Heart left ventricle (tissue), 16 donors: Measurements from ENCODE around the gene NPIPA8. TPM values are rescaled to one million over a fixed set of nuclear protein-coding genes. Genes with fewer than 3 reads are reported as not detected.
"Not testable (repeated sequence)": the region's sequence is repeated elsewhere in the genome, so short reads cannot be mapped to it uniquely, and the experiment has no call there.

ENCODE experiments used
- ATAC-seq, 4 donors: fragments of 200-7000 bp; cut with Tn5 transposase; one replicate each; pipeline ENCODE4 v1.9.1; 2020 to 2022; ENCODE audit warnings: moderate library complexity in 4 of 4, mild to moderate bottlenecking in 3 of 4, moderate number of reproducible peaks in 1 of 4
- DNase-seq, 5 donors: peaks; one replicate each; pipeline ENCODE4 v3.0.0-alpha.2; 2020
- H3K27ac ChIP-seq, 12 donors: fragments of 200-600 bp; sonication (generic) in 4 of 12; one replicate each; pipeline versions ENCODE4 v1.5.0 to v1.8.0; 2016 to 2022; ENCODE audit warnings: mild to moderate bottlenecking in 2 of 12
- H3K27me3 ChIP-seq, 9 donors: fragments of 200-600 bp; sonication (generic) in 2 of 9; one replicate each; pipeline versions ENCODE4 v1.5.1 to v1.8.0; 2016 to 2022; ENCODE audit warnings: mild to moderate bottlenecking in 3 of 9
- H3K36me3 ChIP-seq, 9 donors: fragments of 200-600 bp; sonication (generic) in 2 of 9; one replicate each; pipeline versions ENCODE4 v1.5.0 to v1.8.0; 2018 to 2022; ENCODE audit warnings: mild to moderate bottlenecking in 2 of 9
- H3K4me1 ChIP-seq, 12 donors: fragments of 200-600 bp; sonication (generic) in 4 of 12; one replicate each; pipeline versions ENCODE4 v1.5.0 to v1.8.0; 2016 to 2022; ENCODE audit warnings: mild to moderate bottlenecking in 3 of 12
- H3K4me3 ChIP-seq, 12 donors: fragments of 200-600 bp; sonication (generic) in 4 of 12; one replicate each; pipeline versions ENCODE4 v1.5.0 to v1.8.0; 2017 to 2022; ENCODE audit warnings: mild to moderate bottlenecking in 9 of 12, moderate library complexity in 4 of 12
- H3K9me3 ChIP-seq, 12 donors: fragments of 200-600 bp; sonication (generic) in 4 of 12; one replicate each; pipeline versions ENCODE4 v1.5.0 to v1.8.0; 2016 to 2022; ENCODE audit warnings: mild to moderate bottlenecking in 1 of 12
- WGBS, 4 donors: extraction: QIAGEN DNeasy Blood & Tissue Kit in 2 of 4; methylation state at CpG; one replicate each; pipeline versions ENCODE4 v1.1.5 to v1.1.7; 2013 to 2018; 5-methylcytosine and 5-hydroxymethylcytosine counted together
- intact Hi-C, 10 donors: fragments of 100-400 bp; cut with DNase I; formaldehyde crosslinking; loops; one replicate each; pipeline versions ENCODE4 v1.11.1 to v1.14.2; 2022
- long read RNA-seq, 3 donors: library from polyadenylated mRNA; unstranded; transcript quantifications; one replicate each; pipeline ENCODE4 v2.0.0, GENCODE V29; 2020 to 2021
- polyA plus RNA-seq, 2 donors: library from polyadenylated mRNA; stranded (reverse); fragments of 200-250 nt; gene quantifications; one replicate each; pipeline ENCODE4 v1.2.3, GENCODE V29; 2013
- total RNA-seq, 9 donors: library from RNA; depleted of rRNA in 2 of 9; stranded (reverse); fragments of >200 nt in 2 of 9; fragmentation: NEBNext Ultra II Directional in 3 of 9; extraction: Animal tissue kit (Norgen Biotek cat#: 25700) in 3 of 9; gene quantifications; one replicate each; pipeline versions ENCODE4 v1.1.0 to v1.2.4, GENCODE V29; 2016 to 2023
- donor health status: ischemic (EF 13 %, LVEDD 7.1; RV severe dilation, severe dysfunction).
- donor health status: healthy with polysubstance abuse.
- donor health status: DM: no; HTN: yes; CAD: no.
- donor health status: DM: no; HTN: no; CAD: no.
- donor health status: ischemic (EF 25% LVEDD 6.9; RV normal size, moderate dysfunction).
- donor health status: ischemic (EF 25% LVEDD 5.7; RV mildly dilated, moderate dysfunction).
- donor health status: healthy.
- donor health status: DM: yes; HTN: yes; CAD: no.
- donor health status: ischemic (EF 35%, LVEDD 5.7; RV mildly dilated, moderate dysfunction).
- donor health status: nonischemic (EF 11% LVEDD 7.7; RV severe dilation, severe dysfunction).
- donor health status: DM: yes; HTN: yes; CAD: no.
- donor health status: PGD.
- donor health status: ischemic (EF 29% LVEDD 5.4; RV normal size, mild dysfunction).
- donor health status: nonischemic (EF 23%, LVEDD 6.1; RV moderate dilation, normal function).

The NPIPA8 gene
- total RNA-seq, result 10 to 100 TPM in 1 of 9 donors, under 1 TPM in 5, not detected in 3; 0.19 to 13.9 (median 0.32) TPM
- 1 to 10 TPM in 1 of 2 donors, not detected in 1; 4.4 TPM for polyA plus RNA-seq
- long read RNA-seq, donor 1, result 0 reads
- long read RNA-seq, donor 2, result 0 reads
- long read RNA-seq, donor 3, result 0 reads

DNA sequence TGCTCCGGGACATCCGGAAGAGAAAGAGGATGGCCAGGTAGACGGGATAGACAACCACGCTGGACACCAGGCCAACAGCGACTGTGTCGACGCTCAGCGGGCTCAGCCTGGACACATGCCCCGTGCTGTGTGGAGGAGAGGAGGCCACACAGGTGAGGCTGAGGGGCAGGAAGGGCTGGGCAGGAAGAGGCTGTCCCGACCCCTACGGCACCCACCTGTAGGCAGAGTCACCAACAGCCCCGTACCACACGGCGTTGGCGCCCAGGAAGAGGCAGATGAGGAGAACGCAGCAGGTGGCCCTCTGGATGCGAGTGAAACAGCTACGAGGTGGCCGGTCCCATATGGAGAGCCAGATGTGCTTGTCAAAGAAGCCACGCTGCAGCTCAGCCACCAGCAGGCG is at the start of gene NPIPA8:
TSS of gene NPIPA8 (minus strand) at position 101 of the 400 bp plus-strand sequence. CDS start 4,074 bp downstream, outside the sequence.
- H3K4me3 ChIP-seq, intact Hi-C loops, H3K27me3 ChIP-seq, DNase-seq, H3K36me3 ChIP-seq, ATAC-seq, H3K4me1 ChIP-seq, H3K9me3 ChIP-seq, H3K27ac ChIP-seq: not testable (repeated sequence)
- WGBS, 4 donors, result no CpG with 5 or more reads among the region's 21 CpGs

DNA sequence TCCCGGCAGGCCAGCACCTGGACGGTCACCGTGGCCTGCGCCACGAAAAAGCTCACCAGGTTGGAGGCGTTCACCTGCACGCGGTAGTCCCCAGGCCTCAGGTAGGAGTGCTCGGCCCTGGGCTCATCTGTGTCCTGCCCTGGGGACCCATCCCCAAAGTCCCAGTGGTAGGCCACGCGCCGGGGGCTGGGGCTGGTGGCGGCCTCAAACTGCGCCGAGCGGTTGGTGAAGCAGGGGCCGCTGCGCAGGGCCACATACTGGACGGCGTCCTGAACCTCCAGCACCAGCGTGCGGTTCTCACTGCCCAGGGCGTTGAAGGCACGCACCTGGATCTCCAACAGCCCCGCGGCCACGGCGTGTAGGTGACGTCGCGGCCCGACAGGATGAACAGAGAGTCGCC is 48.7 kb upstream of the NPIPA8 start:
- H3K27me3 ChIP-seq, H3K9me3 ChIP-seq, H3K27ac ChIP-seq, H3K4me1 ChIP-seq, intact Hi-C loops, H3K4me3 ChIP-seq, H3K36me3 ChIP-seq: not testable (repeated sequence)
- WGBS, 4 donors, result 98% methylated on average over 17 of the region's 33 CpGs; no CpG with 5 or more reads in 3 of the 4 donors
- ATAC-seq, result peak in 1 of 4 donors; percentile 40
- DNase-seq, result peak in 1 of 5 donors; percentile 36

- intact Hi-C loops, H3K9me3 ChIP-seq, H3K4me3 ChIP-seq, H3K4me1 ChIP-seq, H3K36me3 ChIP-seq, H3K27ac ChIP-seq, H3K27me3 ChIP-seq: not testable (repeated sequence)
- ATAC-seq (peak in 1 of 4 donors; percentile 43), DNase-seq (peak in 2 of 5 donors; percentile 20 to 33)
- WGBS, 4 donors, result 99% methylated on average over 16 of the region's 31 CpGs; no CpG with 5 or more reads in 3 of the 4 donors
Observed at GRCh38 chr16:18384869-18385268, 48.3 kb upstream of the NPIPA8 start.

DNA sequence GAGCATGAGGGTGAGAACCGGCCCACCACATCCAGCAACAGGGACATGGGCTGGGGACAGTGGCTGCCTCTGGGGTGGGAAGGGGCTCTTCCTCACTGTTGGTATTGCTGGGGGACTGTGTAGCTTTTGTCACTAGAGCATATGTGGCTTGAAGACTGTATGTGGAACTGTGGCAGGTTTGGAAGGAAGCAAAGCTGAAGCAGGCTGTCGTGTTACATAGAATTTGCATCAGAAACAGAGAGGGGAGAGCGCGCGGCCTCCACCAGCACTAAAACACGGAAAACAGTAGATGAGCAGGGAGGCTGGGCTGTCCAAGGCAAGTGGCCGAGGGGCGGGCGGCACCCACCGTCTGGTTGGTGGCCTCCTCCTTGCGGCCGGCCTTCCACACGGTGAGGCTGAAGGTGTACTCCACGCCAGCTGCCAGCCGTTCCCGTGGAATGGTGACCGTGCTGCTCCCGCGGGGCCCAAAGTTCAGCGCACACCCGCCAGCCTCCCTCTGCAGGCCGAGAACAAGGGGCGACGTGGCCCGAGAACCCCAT is 47.6 kb upstream of the NPIPA8 start:
- H3K4me1 ChIP-seq, H3K4me3 ChIP-seq, H3K27ac ChIP-seq, H3K36me3 ChIP-seq, intact Hi-C loops, DNase-seq, H3K27me3 ChIP-seq, H3K9me3 ChIP-seq: not testable (repeated sequence)
- WGBS, 4 donors, result 91 to 93% methylated on average over 10 to 14 of the region's 25 CpGs; no CpG with 5 or more reads in 2 of the 4 donors
- ATAC-seq, result peak in 1 of 4 donors; percentile 14

DNA sequence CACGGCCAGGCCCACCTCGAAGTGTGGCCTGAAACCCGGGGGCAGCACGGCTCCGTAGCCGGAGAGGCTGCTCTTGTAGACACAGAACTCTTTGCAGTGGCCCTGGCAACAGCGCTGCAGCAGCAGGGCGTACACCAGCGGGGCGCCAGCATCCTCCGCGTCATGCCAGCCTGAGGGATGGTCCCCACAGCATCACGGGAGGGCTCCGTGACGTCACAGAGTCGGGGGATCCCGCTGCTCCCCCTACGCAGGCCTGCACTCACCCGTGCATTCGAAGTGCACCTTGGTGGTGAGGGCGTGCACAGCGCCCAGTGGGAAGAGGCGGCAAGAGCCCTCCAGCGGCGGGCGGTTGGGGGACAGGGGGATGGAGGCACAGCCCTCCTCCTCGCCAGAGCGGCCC is 46.2 kb upstream of the NPIPA8 start:
- ATAC-seq, intact Hi-C loops: not testable (repeated sequence)

GRCh38 chr16:18347742-18348141 is 11.2 kb upstream of the NPIPA8 start:
- WGBS, 4 donors, result 70 to 80% methylated on average over 1 to 4 of the region's 22 CpGs; no CpG with 5 or more reads in 2 of the 4 donors
- H3K27me3 ChIP-seq, ATAC-seq, intact Hi-C loops, H3K36me3 ChIP-seq, H3K4me1 ChIP-seq, H3K4me3 ChIP-seq, H3K9me3 ChIP-seq, H3K27ac ChIP-seq: not testable (repeated sequence)
- peak in 3 of 5 donors; percentile 5 to 49 (median 8) for DNase-seq

More for the DNA sequence above, 46.2 kb upstream of the NPIPA8 start:
- not testable (repeated sequence) for H3K27ac ChIP-seq, H3K4me3 ChIP-seq, H3K36me3 ChIP-seq, H3K27me3 ChIP-seq, H3K4me1 ChIP-seq, H3K9me3 ChIP-seq
- 85% methylated on average over 20 of the region's 28 CpGs; no CpG with 5 or more reads in 3 of the 4 donors for WGBS, 4 donors
- DNase-seq, result peak in 2 of 5 donors; percentile 24 to 51

GRCh38 chr16:18346993-18347392 is 10.5 kb upstream of the NPIPA8 start:
- H3K9me3 ChIP-seq, H3K4me3 ChIP-seq, ATAC-seq, H3K4me1 ChIP-seq, H3K27me3 ChIP-seq, intact Hi-C loops, H3K36me3 ChIP-seq, H3K27ac ChIP-seq: not testable (repeated sequence)
- 77 to 91% methylated on average over 4 of the region's 22 CpGs; no CpG with 5 or more reads in 2 of the 4 donors for WGBS, 4 donors
- DNase-seq, result peak in 3 of 5 donors; percentile 3 to 47 (median 24)

DNA sequence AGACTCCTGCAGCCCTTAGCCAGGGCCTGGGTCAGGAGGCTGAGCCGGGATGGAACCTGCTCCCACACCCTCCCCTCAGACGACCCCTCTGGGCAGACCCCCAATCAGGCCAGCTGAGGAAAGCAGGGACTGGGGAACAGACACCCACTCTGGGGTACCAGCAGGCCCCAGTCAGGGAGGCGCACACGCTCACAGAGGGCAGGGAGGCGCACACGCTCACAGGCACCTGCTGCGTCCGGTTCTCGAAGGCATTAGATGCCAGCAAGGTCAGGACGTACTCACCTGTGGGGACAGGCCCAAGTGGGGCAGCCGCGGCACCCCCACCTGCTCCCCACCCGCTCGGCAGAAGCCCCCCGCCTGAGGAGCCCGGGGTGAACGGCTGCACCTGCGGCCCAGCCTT is 8.1 kb upstream of the NPIPA8 start:
- H3K9me3 ChIP-seq, H3K4me3 ChIP-seq, H3K27me3 ChIP-seq, intact Hi-C loops, H3K27ac ChIP-seq, H3K4me1 ChIP-seq, DNase-seq, H3K36me3 ChIP-seq, ATAC-seq: not testable (repeated sequence)
- WGBS, 4 donors, result no CpG with 5 or more reads among the region's 18 CpGs

- intact Hi-C loops, H3K27me3 ChIP-seq, H3K9me3 ChIP-seq, H3K36me3 ChIP-seq, ATAC-seq, H3K27ac ChIP-seq, DNase-seq, H3K4me1 ChIP-seq, H3K4me3 ChIP-seq: not testable (repeated sequence)
- WGBS, 4 donors, result 80% methylated on average over 1 of the region's 1 CpG; no CpG with 5 or more reads in 3 of the 4 donors
Observed at GRCh38 chr16:18341986-18342385, 5.5 kb upstream of the NPIPA8 start.

DNA sequence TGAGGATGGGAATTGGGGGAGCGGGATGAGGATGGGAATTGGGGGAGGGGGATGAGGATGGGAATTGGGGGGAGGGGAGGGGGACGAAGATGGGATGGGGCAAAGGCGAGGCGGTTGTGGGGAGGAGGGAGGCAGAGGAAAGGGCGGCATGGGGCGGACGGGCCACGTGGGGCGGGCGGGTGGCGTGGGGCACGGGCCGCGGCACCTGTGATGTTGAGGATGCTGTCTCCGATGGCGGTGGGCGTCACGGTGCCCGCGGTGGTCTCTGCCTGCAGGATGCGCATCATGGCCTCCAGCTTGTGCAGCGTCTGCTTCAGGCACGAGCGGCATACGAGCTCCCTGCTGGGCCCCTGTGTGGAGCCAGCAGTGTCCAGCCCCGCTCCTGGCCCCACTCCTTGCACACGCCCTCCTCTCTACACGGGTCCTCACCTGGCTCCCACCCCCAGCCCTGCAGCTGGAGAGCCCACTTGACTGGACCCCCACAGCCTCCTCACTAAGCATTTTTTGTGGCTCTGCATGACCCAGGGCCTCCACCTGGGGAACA is 5.0 kb upstream of the NPIPA8 start:
- H3K36me3 ChIP-seq, H3K27ac ChIP-seq, intact Hi-C loops, H3K27me3 ChIP-seq, H3K9me3 ChIP-seq, H3K4me1 ChIP-seq, H3K4me3 ChIP-seq: not testable (repeated sequence)
- ATAC-seq, result peak in 3 of 4 donors; percentile 15 to 64 (median 33)
- DNase-seq, result peak in 1 of 5 donors; percentile 18
- 89 to 99% (median 93%) methylated on average over 2 to 5 of the region's 28 CpGs for WGBS, 4 donors

- H3K27me3 ChIP-seq, H3K4me1 ChIP-seq, H3K27ac ChIP-seq, H3K4me3 ChIP-seq, intact Hi-C loops, H3K9me3 ChIP-seq, H3K36me3 ChIP-seq, ATAC-seq: not testable (repeated sequence)
- 86 to 92% methylated on average over 4 to 8 of the region's 24 CpGs; no CpG with 5 or more reads in 2 of the 4 donors for WGBS, 4 donors
- peak in 1 of 5 donors; percentile 58 for DNase-seq
Observed at GRCh38 chr16:18339210-18339609, 2.7 kb upstream of the NPIPA8 start.
